HG03095 (cell line): ENCODE results near the gene AUTS2.
A peak's percentile ranks its signal among the peaks of the same experiment; 100 is the strongest.

Experiments used
- ATAC-seq: cut with Tn5 transposase; IDR thresholded peaks from one replicate; pipeline ENCODE4 v1.9.1; 2021; ENCODE audit warnings: moderate library complexity; ENCODE audit not compliant: unreplicated experiment

AUTS2 gene

DNA sequence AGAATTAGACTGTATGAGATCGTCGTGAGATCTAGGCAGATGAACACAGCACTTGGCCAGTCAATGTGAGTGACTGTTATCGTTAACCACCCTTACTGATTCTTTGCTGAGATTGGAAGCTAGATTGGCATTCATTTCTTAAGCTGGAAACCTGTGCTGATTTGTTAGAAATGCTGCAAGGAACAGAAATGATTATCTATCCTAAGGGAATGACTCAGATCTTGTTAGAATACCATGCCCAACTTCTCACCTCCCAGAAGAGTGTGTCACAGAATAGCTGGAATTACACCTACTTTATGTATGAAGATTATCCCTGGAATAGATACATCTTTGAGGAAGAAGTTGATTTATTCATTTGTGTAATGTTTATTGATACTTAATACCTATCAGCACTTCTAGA lies 275.2 kb downstream of the AUTS2 start:
- ATAC-seq, result no peak

DNA sequence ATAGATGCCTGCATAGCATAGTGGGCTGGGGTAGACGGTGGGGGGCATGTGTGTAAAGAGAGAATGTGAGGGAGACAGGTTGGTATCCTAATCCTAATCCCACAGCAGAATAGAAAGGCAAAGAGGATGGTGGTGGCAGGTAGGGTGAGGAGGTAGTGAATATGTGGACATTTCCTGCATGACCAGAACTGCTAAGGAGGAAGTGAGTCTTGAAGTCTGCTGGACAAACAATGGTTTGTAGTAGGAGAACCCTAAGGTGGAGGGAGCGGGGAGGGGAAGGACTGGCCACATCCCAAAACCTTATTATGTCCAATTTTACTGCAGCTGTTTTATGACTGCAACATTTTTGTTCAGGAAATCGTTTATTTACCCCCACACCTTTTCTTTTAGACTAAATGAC lies 279.7 kb downstream of the AUTS2 start:
- ATAC-seq, result no peak

DNA sequence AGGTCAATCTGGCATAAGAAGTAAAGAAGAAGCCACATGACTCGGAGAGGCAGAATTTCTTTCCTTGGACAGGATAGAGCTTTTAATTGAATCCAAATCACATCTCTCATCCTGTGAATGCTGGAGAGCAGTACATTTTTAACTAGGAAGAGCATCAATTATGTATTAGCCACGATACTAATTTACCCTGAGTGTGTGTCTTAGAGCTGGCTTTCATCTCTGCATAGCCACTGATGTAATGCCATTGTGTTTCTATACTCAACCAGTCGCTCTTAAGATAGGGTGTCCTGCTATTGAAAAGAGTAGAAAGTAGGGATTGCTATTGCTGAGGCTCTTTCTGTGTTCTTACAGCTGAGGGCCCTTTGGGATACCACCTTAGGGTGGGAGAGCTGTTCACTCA lies 280.3 kb downstream of the AUTS2 start:
- ATAC-seq, result no peak

DNA sequence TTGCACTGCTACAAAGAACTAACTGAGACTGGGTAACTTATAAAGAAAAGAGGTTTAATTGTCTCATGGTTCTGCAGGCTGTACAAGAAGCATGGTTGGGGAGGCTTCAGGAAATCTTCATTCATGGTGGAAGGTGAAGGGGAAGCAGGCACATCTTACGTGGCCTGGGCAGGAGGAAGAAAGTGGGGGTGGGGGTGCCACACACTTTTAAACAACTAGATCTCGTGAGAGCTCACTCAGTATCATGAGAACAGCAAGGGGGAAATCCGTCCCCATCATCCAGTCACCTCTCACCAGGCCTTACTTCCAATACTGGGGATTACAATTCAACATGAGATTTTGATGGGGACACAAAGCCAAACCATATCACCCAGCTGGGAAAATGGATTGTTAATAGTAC lies 281.7 kb downstream of the AUTS2 start:
- ATAC-seq, result no peak

DNA sequence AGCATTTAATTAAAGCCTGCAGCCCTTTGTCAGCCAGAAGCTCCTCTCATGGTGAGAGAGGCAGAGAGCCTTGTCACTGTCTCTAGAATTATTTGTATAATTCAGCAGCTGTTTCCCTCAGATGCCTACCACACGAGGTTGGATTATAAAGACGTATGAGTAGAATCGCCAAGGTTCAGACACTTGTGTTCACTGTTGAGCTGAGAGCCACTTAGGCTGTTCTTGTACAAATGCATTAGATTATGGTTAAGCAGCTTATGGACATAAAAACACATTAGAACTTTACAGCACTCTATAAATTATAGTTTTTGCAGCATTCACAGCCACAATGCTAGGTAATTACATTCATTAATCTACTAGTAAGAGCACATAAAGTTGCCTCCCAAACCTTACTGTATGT lies 282.6 kb downstream of the AUTS2 start:
- no peak for ATAC-seq

DNA sequence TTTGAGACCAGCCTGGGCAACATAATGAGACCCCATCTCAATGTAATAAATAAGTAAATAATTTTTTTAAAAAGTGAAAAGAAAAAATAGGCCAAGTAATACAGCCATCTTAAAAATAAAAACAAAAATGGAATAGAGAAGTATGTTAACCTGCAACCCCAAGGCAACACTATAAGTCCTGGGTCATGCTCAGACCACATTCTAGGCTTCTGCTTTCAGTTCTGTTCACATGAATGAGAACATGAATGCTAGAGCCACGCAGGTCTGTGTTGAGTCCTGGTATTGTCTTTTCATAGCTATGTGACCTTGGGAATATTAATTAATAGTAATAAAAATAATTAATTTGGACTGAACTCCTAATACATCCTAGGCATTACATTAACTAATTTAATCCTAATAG lies 284.0 kb downstream of the AUTS2 start:
- ATAC-seq, result no peak

DNA sequence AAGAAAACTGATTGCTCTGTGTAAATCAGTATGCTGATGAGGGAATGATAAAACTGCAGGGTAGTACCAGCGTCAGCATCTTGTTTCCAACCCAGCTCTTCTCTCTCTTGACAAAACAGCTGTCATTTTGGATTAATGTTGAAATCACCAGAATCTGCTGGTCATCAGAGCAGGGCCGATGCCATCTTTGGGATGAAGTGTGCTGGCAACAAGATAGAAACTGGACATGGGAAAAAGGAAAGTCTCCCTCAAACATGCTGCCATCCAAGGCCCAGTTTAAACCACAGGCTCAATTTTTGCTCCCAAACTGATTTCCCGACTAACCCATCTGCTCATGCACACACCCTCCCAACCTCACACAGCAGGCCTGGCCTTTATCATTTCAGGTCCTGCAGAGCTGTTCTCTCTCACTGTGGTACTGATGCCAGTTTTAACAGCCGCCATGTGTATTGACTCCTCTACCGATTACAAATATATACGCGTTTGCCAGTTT lies 285.2 kb downstream of the AUTS2 start:
- no peak for ATAC-seq

DNA sequence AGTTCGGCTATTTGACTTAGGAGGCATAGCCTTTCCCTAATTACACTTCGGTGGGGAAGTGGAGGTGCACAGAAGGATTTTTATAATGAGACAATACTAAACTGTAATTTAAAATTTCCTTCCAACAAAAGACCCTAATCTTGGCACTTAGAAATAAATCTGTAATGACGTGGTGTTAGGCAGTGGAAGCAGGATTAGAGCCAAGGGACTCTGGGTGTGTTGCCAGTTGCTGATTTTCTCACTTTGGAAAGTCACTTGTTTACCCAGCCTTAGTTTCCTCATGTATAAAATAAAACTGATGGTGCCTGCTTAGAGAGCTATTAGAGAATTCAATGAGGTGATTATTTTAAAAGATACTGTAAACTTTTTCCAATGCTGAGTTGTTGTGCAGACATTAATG lies 287.2 kb downstream of the AUTS2 start:
- no peak for ATAC-seq

DNA sequence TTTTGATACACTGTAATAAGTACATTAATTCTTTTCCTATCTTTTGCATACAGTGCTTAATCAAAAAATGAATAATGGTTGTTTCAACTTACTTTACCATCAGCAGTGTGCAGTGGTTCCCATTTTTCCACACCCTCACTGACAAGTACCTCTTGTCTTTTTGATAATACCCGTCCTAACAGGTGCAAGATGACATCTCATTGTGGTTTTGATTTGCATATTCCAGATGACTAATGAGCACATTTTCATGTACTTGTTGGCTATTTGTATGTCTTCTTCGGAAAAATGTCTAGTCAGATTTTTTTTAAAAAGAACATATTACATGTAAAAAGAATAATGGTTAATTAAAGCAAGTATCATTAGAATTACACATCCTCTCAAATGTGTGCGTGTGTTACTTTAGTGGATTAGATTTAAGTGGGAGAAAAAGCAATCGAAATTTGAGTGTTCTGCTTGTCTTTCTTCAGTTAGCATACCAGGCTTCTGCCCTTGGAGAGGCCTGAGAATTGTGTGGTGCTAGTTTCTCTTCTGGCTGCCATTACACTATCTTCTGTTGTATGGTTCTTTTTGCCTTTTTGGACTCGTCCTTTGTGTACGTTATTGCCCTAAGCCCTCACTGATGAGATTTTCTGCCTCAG lies 291.2 kb downstream of the AUTS2 start:
- no peak for ATAC-seq

DNA sequence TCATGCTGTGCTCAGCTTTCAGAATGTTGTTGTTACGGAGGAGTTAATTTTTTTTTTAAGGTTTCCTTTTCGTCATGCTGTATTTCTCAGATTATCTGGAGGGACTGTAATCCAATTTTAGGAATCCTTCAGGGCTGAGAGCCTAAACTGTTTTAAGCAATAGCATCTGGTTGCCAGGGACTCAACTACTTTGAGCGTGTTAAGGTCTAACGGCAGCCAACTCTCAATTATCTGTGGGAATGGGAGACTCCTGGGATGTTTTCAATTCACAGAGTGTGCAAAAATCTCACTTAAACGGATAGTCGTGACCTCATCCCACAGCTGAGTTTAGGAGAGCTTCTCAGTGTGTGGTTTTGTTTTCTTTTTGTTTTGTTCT lies 291.7 kb downstream of the AUTS2 start:
- no peak for ATAC-seq

DNA sequence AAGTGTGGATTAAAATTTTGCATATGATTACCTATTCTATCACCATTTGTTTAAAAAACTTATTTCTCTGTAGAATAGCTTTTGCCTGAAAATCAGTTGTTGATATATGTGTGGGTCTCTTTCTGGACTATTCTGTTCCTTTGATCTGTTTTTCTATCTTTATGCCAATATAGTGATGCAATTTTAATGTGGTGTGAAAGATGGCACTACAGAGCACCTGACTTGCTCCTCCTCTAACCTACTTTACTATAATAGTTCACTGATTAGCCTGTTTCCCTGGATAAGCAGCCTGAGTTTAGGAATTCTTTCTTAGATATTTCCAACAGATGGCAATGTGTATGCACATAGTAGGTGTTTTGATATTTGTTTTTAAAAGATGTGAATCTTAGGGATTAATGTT lies 294.5 kb downstream of the AUTS2 start:
- no peak for ATAC-seq

DNA sequence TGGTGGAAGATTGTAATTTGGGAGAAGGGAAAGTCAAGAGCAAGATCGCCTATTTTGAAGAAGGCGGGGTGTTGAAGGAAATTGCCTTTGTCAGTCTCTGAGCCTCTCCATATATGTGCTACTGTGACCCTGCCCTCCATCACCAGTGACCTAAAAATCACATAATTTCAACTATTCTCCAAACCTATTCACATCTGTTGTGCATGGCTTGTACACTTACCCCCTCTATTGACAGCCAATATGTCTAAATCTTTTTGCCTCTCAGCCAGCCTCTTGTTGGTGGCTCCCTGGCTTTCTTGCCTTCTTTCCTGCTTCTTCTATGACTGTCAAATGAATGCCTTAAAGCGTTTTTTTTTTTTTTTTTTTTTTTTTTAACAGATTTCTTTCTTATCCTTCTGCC lies 295.6 kb downstream of the AUTS2 start:
- no peak for ATAC-seq

DNA sequence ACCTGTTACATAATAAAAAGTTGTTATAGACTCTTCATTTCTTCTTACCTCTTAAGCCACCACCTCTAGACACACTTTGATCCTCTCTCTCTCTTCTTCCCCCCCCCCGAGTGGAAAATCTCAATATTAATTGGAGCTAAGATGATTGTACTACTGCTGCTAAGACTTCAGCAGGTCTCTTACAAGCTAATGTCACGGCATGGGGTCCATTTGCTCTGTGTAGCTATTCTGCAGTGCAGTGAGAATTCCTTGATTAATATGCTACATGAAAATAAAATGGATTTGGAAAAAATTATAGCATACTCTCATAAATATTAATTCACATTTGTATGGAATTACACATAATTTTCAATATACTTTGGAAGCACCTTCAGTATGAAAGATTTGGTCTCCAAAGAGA lies 297.2 kb downstream of the AUTS2 start:
- no peak for ATAC-seq

DNA sequence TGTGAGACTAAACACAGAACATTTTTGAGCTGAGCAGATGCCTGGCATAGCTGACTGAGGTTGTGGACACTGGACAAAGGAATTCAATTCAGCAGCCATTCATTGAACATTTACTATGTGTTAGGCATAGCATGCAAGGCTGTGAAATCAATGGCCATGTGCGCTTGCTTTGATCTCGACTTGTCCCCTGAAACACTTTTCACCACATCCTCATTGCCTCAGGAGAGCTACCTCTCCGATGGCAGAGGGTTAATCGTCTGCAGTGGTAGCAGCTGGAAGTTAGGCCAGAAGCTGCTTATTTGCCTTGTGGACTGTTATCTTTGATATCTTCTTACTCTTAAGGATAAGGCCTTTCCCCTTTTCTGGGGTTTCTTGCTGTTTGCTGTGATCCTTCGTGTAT lies 297.8 kb downstream of the AUTS2 start:
- ATAC-seq, result no peak

DNA sequence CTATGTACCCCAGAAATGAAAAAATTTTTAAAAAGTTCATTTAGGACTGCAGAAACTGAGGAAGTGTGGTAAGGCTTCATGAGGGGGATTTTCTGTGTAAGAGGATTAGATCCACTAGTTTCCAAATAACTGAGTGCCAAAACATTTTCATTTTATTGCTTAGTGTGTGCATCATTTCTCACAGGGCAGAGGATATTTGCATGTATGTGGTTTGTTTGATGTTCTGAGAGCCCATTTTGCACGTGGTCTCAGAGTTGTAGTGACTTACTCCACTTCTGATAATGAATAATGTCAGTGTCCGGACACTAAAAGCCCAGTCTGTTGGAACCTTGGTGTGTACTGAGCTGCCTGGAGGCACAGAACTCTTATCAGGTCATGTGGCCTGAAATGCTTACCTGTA lies 299.9 kb downstream of the AUTS2 start:
- peak; percentile 66 for ATAC-seq

DNA sequence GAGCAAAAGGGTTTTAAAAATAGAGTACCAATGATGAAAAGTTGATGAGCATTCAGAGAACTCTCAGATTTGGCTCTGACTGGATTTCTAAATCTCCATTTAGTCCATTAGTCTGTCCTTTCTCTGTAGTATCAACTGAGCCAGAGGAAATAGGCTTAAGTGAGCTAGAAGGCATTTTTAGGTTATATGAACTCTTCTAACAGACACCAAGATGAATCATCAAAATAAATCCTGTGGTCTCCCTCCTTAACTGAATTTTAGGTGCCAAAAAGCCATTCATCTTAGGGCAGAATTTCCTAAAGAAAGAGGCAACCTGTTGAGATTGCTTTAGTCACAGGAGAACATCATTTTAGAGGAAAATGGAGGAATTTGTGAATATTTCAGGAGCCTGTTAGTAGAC lies 305.1 kb downstream of the AUTS2 start:
- no peak for ATAC-seq

DNA sequence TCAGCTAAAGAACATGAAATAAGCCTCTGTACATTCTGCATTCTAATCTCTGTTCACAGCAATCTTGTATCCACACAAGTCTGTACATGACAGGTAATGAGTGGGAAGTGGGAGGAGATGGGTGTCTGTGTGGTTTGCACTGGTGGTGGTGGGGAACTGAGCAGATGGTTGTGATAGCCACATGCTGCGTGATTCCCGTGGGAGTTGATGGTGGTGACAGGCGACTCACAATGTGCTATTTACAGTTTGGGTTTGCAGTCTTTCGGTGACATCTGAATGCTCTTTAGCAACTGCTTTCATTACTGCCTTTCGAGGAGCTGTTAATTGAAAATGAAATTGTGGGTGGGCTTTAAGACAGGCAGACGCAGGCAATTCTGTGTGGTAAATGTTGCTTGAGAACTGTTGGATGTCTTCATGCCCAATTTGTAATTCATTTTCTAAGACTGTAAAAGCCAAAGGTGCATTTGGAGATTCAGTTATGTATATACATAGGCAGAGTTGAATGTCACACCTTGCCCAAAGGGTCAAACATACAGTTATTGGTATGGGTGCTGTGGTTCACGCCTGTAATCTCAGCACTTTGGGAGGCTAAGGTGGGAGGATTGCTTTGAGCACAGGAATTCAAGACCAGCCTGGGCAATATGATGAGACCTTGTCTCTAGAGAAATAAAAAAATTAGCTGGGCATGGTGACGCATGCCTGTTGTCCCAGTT lies 308.2 kb downstream of the AUTS2 start:
- peak; percentile 86 for ATAC-seq

DNA sequence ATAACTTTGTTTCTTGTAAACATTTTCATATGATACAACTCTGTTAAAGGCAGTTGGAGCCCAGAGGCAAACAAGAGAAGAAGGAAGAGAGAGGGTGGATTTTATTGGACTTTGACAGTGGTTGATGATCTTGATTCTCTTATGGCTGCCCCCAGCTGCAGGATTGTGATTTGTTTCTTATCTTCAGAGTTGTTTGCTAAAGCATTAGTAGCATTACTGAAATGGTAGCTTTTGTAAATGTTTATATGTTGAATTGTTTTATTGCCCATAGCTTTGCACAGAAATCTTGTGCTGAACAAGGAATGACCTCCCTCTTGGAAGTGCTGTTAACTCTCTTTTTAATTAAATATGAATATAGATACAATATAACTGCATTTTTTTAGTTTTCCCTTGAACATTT lies 309.4 kb downstream of the AUTS2 start:
- no peak for ATAC-seq

DNA sequence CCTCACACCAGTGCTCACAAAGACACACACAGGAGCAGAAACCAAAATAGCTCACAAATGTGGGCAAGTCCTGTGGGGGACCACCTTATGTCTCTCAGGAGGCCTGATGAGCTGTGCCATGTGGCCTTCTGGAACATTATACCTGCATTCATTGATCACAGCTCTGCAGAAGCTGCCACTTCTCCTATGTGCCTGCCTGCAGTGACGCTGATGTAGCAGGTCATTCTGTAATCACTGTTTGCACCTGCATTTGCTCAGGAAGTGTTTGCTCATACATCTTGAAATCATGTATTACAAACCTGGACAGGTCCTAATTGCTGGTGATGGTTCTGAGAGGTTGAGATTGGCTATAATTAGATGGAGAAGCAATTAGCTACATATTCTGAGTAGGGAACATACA lies 310.2 kb downstream of the AUTS2 start:
- ATAC-seq, result no peak

DNA sequence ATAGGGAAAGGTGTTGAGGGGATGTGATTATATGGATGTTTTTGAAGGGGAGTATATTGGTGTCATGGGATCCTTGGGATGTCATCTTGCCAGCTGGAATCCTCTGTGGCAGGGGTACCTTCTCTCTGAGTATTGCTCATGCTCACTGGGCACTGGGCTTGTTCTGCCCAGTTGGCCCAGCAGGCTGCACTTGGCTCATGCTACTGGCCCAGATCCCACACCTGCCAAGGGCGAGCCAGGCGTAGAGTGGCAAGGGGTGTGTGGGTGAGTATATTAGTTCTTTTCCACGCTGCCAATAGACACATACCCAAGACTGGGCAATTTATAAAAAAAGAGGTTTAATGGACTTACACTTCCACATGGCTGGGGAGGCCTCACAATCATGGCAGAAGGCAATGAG lies 311.9 kb downstream of the AUTS2 start:
- ATAC-seq, result no peak

DNA sequence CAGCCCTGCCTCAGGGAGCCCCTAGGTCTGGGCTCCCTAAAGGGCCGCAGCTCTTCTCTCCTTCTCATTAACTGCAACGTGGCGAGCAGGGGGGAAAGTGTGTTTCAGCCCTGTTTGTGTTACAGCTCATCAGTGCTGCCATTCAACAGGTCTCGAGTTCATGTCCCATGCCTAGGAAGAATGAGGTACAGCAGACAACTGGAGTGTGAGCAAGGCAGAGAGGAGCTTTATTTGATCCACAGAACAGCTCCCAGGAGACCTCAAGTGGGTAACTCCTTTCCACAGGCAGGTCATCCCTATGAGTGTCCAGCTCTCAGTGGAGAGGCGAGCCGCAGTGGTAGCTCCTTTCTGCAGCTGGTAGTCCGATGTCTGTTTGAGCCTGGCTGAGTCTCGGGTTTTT lies 313.1 kb downstream of the AUTS2 start:
- ATAC-seq, result no peak

DNA sequence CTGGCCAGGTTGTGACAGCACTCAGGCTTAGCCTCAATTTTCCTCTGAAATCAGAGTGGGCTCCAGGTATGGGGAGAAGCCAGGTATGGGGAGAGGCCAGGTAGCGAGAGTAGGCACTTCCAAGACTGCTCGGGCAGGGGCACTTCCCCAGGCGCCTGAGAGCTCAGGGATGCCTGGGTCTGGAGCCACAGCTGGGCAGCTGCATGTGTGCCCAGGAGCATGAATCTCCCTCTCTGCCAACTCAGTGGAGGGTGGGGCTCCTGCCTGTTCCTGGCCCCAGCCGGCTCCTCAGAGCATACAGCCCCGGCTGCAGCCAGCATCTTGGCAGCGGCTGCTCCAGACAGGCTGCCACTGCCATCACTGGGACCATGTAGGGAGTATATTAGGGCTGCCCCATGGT lies 313.9 kb downstream of the AUTS2 start:
- no peak for ATAC-seq

DNA sequence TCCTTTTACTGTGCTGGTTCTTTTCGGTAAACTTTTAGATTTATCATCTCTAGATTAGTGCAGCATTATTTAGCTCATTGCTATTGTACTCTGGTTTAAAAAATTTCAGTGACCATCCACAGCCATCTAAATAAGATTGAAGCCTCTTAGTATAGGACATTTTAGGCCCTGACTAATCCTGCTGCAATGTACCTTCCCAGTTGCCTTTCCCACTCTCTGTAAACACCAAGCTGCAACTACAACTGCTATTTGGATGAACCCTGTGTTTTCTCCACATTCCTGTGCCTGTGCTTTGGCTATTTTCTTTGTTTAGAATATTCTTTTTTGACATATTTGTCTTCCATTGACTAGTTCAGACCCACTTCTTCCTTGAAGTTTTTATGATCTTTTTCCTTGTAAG lies 314.6 kb downstream of the AUTS2 start:
- no peak for ATAC-seq
